ENCODE data around the gene LRRC8B.

Gene LRRC8B

GRCh38 chr1:89545264-89546038, 20.8 kb downstream of the LRRC8B start:
- TF ChIP-seq, protein P1, sequence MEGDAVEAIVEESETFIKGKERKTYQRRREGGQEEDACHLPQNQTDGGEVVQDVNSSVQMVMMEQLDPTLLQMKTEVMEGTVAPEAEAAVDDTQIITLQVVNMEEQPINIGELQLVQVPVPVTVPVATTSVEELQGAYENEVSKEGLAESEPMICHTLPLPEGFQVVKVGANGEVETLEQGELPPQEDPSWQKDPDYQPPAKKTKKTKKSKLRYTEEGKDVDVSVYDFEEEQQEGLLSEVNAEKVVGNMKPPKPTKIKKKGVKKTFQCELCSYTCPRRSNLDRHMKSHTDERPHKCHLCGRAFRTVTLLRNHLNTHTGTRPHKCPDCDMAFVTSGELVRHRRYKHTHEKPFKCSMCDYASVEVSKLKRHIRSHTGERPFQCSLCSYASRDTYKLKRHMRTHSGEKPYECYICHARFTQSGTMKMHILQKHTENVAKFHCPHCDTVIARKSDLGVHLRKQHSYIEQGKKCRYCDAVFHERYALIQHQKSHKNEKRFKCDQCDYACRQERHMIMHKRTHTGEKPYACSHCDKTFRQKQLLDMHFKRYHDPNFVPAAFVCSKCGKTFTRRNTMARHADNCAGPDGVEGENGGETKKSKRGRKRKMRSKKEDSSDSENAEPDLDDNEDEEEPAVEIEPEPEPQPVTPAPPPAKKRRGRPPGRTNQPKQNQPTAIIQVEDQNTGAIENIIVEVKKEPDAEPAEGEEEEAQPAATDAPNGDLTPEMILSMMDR (conservative IDR thresholded peaks at IDR 0.05) = no peak
- no peak overlapping the region for H3K27ac ChIP-seq

- TF ChIP-seq, protein P1 (conservative IDR thresholded peaks at IDR 0.05) = no peak
- no peak overlapping the region for H3K27ac ChIP-seq
Observed at GRCh38 chr1:89546082-89546889, 21.7 kb downstream of the LRRC8B start.

DNA sequence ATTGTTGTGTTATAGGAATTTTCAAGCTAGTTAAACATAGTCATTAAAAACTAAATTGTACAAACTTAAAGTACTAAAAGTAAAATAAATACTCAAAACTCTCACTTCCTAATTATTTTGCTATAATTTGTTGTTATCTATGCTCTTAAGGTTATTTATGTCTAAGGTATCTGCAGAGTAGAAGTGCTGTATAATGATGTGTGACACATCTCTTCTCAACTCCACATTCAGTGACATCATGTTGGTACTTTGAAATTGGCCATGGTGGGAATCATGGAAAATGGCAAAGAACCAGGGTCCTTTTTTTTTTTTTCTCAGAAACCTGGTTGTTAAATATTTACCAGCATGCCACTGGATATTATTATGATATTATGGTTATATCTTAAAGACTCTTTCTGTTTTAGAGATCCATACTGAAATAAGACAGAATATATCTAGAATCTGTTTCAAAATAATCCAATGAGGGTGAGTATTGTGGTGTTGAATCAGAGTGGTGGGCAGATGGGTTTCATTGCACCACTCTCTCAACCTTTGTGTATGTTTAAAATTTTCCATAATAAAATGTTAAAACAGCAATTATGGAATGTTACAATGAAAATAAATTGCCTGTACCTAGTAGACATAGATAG, 22.4 kb downstream of the LRRC8B start:
- TF ChIP-seq, protein P1 (conservative IDR thresholded peaks at IDR 0.05) = no peak
- no peak overlapping the region for H3K27ac ChIP-seq

DNA sequence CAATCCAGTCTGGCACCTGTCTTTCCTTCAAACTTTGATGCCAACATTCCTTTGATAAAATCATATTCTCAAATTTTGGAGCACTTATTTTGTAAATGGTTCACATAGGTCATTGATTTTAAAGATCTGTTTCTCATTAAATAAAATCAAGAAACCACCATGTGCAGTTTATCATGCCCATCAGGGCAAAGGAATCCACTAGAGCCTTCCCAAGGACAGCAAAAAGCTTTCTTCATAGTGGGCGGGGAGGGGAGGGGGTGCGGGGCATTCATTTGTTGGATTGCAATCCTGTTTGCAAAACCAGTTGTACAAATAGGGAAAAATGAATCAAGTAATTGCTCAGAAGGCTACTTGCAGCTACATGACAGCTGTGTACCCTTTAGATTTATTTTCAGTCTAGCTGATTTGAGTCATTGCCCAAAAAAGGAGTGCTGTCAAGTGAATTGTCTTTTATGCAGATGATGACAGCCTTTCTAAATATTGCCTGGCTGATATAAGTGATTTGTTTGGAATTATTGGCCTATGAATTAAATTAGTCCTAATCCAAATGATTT, 23.0 kb downstream of the LRRC8B start:
- TF ChIP-seq, protein P1 (conservative IDR thresholded peaks at IDR 0.05) = no peak
- H3K27ac ChIP-seq = no peak overlapping the region

GRCh38 chr1:89548122-89548857, 23.7 kb downstream of the LRRC8B start:
- H3K27ac ChIP-seq = no peak overlapping the region
- TF ChIP-seq, protein P1 (conservative IDR thresholded peaks at IDR 0.05) = no peak

DNA sequence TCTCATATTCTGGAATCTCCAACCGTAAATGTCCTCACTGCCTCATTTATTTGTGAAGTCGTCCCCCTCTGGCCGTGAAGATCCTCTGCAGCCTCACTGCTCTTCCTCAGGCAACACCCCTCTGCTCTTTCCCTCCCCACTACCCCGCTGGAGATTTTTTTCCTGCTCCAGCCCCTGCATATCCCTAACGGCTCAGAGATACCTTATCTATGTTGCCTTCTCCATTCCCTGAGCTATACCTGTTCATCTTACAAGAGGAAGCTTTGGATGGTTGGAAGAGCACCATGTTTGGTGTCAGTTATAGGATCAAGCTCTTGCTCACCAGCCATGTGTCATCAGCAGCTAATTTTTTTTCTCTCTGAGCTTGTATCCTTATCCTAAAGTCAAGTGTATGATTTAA, 26.4 kb downstream of the LRRC8B start:
- peak overlapping the region; percentile 80 for H3K27ac ChIP-seq
- TF ChIP-seq, protein P1 (conservative IDR thresholded peaks at IDR 0.05) = no peak

All from VCaP (cell line).